ENCODE measurements around the gene PCED1A. TPM values are rescaled to one million over a fixed set of nuclear protein-coding genes. Genes with fewer than 3 reads are reported as not detected.
"Not testable (repeated sequence)": the region's sequence is repeated elsewhere in the genome, so short reads cannot be mapped to it uniquely, and the experiment has no call there.

PCED1A gene
- total and polyA plus RNA-seq, 2 donors (not counting 3 experiments of a cell fraction or from before 2014, with no cell fraction given) = 20.1 to 32.0 TPM

DNA sequence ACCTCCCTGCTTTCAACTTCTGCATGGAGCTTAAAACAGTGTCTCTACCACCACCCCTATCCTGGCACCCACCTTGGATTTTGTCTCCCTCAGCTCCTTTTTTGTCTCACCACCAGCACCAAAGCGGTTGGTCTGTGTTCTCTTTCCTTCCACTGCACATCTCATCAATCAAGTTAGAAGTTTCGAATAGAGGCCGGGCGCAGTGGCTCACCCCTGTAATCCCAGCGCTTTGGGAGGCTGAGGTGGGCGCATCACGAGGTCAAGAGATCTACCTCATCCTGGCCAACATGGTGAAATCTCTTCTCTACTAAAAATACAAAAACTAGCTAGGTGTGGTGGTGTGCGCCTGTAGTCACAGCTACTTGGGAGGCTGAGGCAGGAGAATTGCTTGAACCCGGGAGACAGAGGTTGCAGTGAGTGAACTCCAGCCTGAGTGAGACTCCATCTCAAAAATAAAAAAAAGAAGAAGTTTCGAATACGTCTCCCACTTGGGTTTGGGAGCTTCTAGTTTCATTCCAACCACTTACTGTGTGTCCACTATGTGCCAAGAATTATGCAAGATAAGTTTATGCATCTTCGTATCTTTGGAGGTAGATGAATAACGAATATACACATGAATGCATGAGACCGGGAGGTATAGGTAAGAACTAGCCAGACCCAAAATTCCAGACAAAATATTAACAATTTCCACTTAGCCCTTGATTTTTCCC lies 5.9 kb downstream of the PCED1A start:
- CTCF ChIA-PET = no interaction called here
- POLR2A ChIA-PET = no interaction called here
- no peaks in the 10 kb centered on the region for H3K9me1 ChIP-seq (replicated peaks; ENCODE audit: control insufficient read depth, extremely low read depth, insufficient read depth, low read length)
- no peak overlapping the region for H2AFZ ChIP-seq (ENCODE audit: low read depth, low read length)
- intact Hi-C loops (cut with micrococcal nuclease) (no loop called here), dilution Hi-C loops (cut with MboI; ENCODE audit: extremely low pct_ligation_motif_present, low sequenced_read_pairs) (no loop called here)
- H3K9me3 ChIP-seq (replicated peaks; ENCODE audit: control insufficient read depth, insufficient read depth, low read length) = no peaks in the 10 kb centered on the region
- H3K36me3 ChIP-seq (ENCODE audit: control insufficient read depth in 2 of 2, extremely low read depth in 1 of 2, insufficient read depth in 2 of 2, low read length in 2 of 2) = peaks cover 0 to 2% of the 10 kb centered on the region in 2 experiments
- H3K27me3 ChIP-seq (ENCODE audit: control insufficient read depth in 2 of 2, insufficient read depth in 2 of 2, low read length in 2 of 2) = peaks cover 0 to 2% of the 10 kb centered on the region in 2 experiments
- H3K79me2 ChIP-seq (ENCODE audit: control insufficient read depth, insufficient read depth, low read length) = no peaks in the 10 kb centered on the region
- H3K9ac ChIP-seq (replicated peaks; ENCODE audit: extremely low read depth, insufficient read depth, low read length) = no peak overlapping the region
- FAIRE-seq (no peak), DNase-seq (ENCODE audit: low read depth, low spot score) (no peak)
- BruUV-seq (replicated peaks) = no TSS peak
- H3K4me2 ChIP-seq (ENCODE audit: insufficient read depth, low read length) = no peak overlapping the region
- peaks cover 6% of the 10 kb centered on the region for H3K4me1 ChIP-seq (ENCODE audit: control insufficient read depth, extremely low read depth, insufficient read depth, low read length)
- H3K4me3 ChIP-seq (replicated peaks in 1 of 3; ENCODE audit: insufficient read depth in 1 of 3, low read depth in 1 of 3, low read length in 3 of 3) = no peak overlapping the region
- TF ChIP-seq MYC (IDR thresholded peaks at IDR 0.05; ENCODE audit: low read depth, low read length) = no peak
- no peak for TF ChIP-seq JUN (IDR thresholded peaks at IDR 0.05; ENCODE audit: borderline replicate concordance, insufficient read depth, insufficient read length, low read depth)
- TF ChIP-seq POLR2A (IDR thresholded peaks at IDR 0.05; ENCODE audit: low read depth, low read length) = no peak
- TF ChIP-seq FOS (IDR thresholded peaks at IDR 0.05; ENCODE audit: borderline replicate concordance, insufficient read depth, low read length) = no peak
- TF ChIP-seq GATA2 (IDR thresholded peaks at IDR 0.05; ENCODE audit: insufficient read depth, insufficient read length, low read depth, low read length) = no peak
- TF ChIP-seq POLR2AphosphoS5 (IDR thresholded peaks at IDR 0.05; ENCODE audit: insufficient read depth, low read depth, low read length) = no peak
- no peaks in the 10 kb centered on the region for H4K20me1 ChIP-seq (replicated peaks; ENCODE audit: control insufficient read depth, extremely low read depth, insufficient read depth, low read length)
- H3K27ac ChIP-seq (ENCODE audit: insufficient read depth, low read depth, low read length) = no peak overlapping the region

DNA sequence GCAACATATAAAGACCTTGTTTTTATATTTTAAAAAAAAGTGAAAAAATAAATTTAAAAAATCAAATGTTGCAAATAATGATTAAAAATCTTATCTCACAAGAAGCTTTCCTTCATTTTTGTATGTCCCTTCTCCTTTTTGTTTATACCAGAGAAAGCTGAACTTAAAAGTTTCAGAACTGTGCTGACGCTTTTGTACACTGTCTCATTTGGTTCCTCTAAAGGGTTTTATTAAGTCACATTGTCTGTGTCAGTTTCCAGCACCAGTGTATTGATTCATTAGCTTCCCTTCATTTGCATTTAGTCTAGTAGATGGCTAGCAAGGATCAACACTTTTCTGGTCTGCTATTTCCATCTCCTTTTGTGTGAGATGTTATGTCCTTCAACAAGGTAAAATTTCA lies 6.7 kb downstream of the PCED1A start:
- no peak overlapping the region for H3K4me2 ChIP-seq (ENCODE audit: insufficient read depth, low read length)
- DNase-seq (ENCODE audit: low read depth, low spot score) = no peak
- no peak overlapping the region for H3K4me3 ChIP-seq (replicated peaks in 1 of 3; ENCODE audit: insufficient read depth in 1 of 3, low read depth in 1 of 3, low read length in 3 of 3)
- dilution Hi-C loops (cut with MboI; ENCODE audit: extremely low pct_ligation_motif_present, low sequenced_read_pairs) = no loop called here
- H3K27me3 ChIP-seq (ENCODE audit: control insufficient read depth in 2 of 2, insufficient read depth in 2 of 2, low read length in 2 of 2) = peaks cover 2% of the 10 kb centered on the region in 2 experiments
- H3K4me1 ChIP-seq (ENCODE audit: control insufficient read depth, extremely low read depth, insufficient read depth, low read length) = peaks cover 6% of the 10 kb centered on the region
- ChIA-PET POLR2A (interaction anchor here (0.7 kb wide), 1 partner anchor 303 kb away, joined by 3 read pairs; no protein-coding TSS in a partner anchor), CTCF (no interaction called here)
- TF ChIP-seq MYC (IDR thresholded peaks at IDR 0.05; ENCODE audit: low read depth, low read length) = no peak
- no peak for TF ChIP-seq EZH2 (IDR thresholded peaks at IDR 0.05; ENCODE audit: borderline replicate concordance, low read depth, low read length, severe bottlenecking)
- no peak for TF ChIP-seq POLR2A (IDR thresholded peaks at IDR 0.05; ENCODE audit: low read depth, low read length)
- intact Hi-C loops (cut with micrococcal nuclease) = no loop called here
- no peak overlapping the region for H3K9ac ChIP-seq (replicated peaks; ENCODE audit: extremely low read depth, insufficient read depth, low read length)
- no peaks in the 10 kb centered on the region for H3K9me1 ChIP-seq (replicated peaks; ENCODE audit: control insufficient read depth, extremely low read depth, insufficient read depth, low read length)
- no peak overlapping the region for H2AFZ ChIP-seq (ENCODE audit: low read depth, low read length)
- no peaks in the 10 kb centered on the region for H4K20me1 ChIP-seq (replicated peaks; ENCODE audit: control insufficient read depth, extremely low read depth, insufficient read depth, low read length)
- no TSS peak for BruUV-seq (replicated peaks)
- no peak overlapping the region for H3K27ac ChIP-seq (ENCODE audit: insufficient read depth, low read depth, low read length)
- FAIRE-seq = no peak
- H3K9me3 ChIP-seq (replicated peaks; ENCODE audit: control insufficient read depth, insufficient read depth, low read length) = no peaks in the 10 kb centered on the region
- peaks cover 0 to 2% of the 10 kb centered on the region in 2 experiments for H3K36me3 ChIP-seq (ENCODE audit: control insufficient read depth in 2 of 2, extremely low read depth in 1 of 2, insufficient read depth in 2 of 2, low read length in 2 of 2)
- no peaks in the 10 kb centered on the region for H3K79me2 ChIP-seq (ENCODE audit: control insufficient read depth, insufficient read depth, low read length)

DNA sequence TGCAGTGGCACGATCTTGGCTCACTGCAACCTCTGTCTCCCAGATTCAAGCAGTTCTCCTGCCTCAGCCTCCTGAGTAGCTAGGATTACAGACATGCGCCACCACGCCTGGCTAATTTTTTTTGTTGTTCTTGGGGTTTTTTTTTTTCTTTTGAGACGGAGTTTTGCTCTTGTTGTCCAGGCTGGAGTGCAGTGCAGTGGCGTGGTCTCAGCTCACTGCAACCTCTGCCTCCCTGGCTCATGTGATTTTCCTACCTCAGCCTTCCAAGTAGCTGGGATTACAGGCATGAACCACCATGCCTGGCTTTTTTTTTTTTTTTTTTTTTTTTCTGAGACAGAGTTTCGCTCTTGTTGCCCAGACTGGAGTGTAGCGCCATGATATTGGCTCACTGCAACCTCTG lies 9.2 kb downstream of the PCED1A start:
- POLR2A ChIA-PET; H3K36me3 ChIP-seq (ENCODE audit: control insufficient read depth in 2 of 2, extremely low read depth in 1 of 2, insufficient read depth in 2 of 2, low read length in 2 of 2); H3K9me1 ChIP-seq (replicated peaks; ENCODE audit: control insufficient read depth, extremely low read depth, insufficient read depth, low read length); intact Hi-C loops (cut with micrococcal nuclease); dilution Hi-C loops (cut with MboI; ENCODE audit: extremely low pct_ligation_motif_present, low sequenced_read_pairs); H3K4me2 ChIP-seq (ENCODE audit: insufficient read depth, low read length); H3K9me3 ChIP-seq (replicated peaks; ENCODE audit: control insufficient read depth, insufficient read depth, low read length); FAIRE-seq; H3K9ac ChIP-seq (replicated peaks; ENCODE audit: extremely low read depth, insufficient read depth, low read length); H3K4me3 ChIP-seq (replicated peaks in 1 of 3; ENCODE audit: insufficient read depth in 1 of 3, low read depth in 1 of 3, low read length in 3 of 3); H4K20me1 ChIP-seq (replicated peaks; ENCODE audit: control insufficient read depth, extremely low read depth, insufficient read depth, low read length); H3K79me2 ChIP-seq (ENCODE audit: control insufficient read depth, insufficient read depth, low read length); H3K27ac ChIP-seq (ENCODE audit: insufficient read depth, low read depth, low read length); H2AFZ ChIP-seq (ENCODE audit: low read depth, low read length); BruUV-seq (replicated peaks); H3K4me1 ChIP-seq (ENCODE audit: control insufficient read depth, extremely low read depth, insufficient read depth, low read length); DNase-seq (ENCODE audit: low read depth, low spot score): not testable (repeated sequence)
- peaks cover 3 to 26% of the 10 kb centered on the region in 2 experiments for H3K27me3 ChIP-seq (ENCODE audit: control insufficient read depth in 2 of 2, insufficient read depth in 2 of 2, low read length in 2 of 2)
- CTCF ChIA-PET = interaction anchor here (1.3 kb wide), 1 partner anchor 78 kb away, joined by 3 read pairs; no protein-coding TSS in a partner anchor

All from endothelial cell of umbilical vein (primary cell).